GM18870 (cell line): Measurements from ENCODE around the gene REV1.
"Not testable (repeated sequence)": the region's sequence is repeated elsewhere in the genome, so short reads cannot be mapped to it uniquely, and the experiment has no call there.

Experiments used
- ATAC-seq: cut with Tn5 transposase; IDR thresholded peaks from one replicate; pipeline ENCODE4 v1.9.1; 2021; ENCODE audit warnings: moderate library complexity; ENCODE audit not compliant: unreplicated experiment

The REV1 gene

GRCh38 chr2:99365661-99366060 is 124.2 kb downstream of the REV1 start:
- ATAC-seq = no peak

- no peak for ATAC-seq
Measured at GRCh38 chr2:99356853-99357252, 133.0 kb downstream of the REV1 start.

GRCh38 chr2:99354825-99355224 is 135.0 kb downstream of the REV1 start:
- ATAC-seq = not testable (repeated sequence)

- no peak for ATAC-seq
Measured at GRCh38 chr2:99354070-99354469, 135.7 kb downstream of the REV1 start.
